IMR-90 (cell line): Measurements from ENCODE around the gene LIN28A.

Source experiments
- CTCF ChIP-seq: conservative IDR thresholded peaks from 2 replicates; pipeline ENCODE4 v1.5.1; 2012; ENCODE audit warnings: mild to moderate bottlenecking, low read depth, low read length, improper control_type of control experiment
- MAFK ChIP-seq: IDR thresholded peaks from 2 replicates; pipeline ENCODE4 v1.6.1; 2012; ENCODE audit warnings: low read depth, low read length, improper control_type of control experiment
- MAZ ChIP-seq: IDR thresholded peaks from 2 replicates; pipeline ENCODE4 v1.6.1; 2012; ENCODE audit warnings: low read depth, mild to moderate bottlenecking, low read length, improper control_type of control experiment, moderate library complexity, borderline replicate concordance
- POLR2A ChIP-seq: IDR thresholded peaks from 2 replicates; pipeline ENCODE4 v1.6.1; 2012; ENCODE audit warnings: mild to moderate bottlenecking, low read depth, low read length
- RAD21 ChIP-seq: IDR thresholded peaks from 2 replicates; pipeline ENCODE4 v1.6.1; 2012; ENCODE audit warnings: low read length, improper control_type of control experiment

GRCh38 chr1:26405281-26405915, 5.2 kb upstream of the LIN28A start:
- TF ChIP-seq POLR2A (no peak), CTCF (no peak), RAD21 (no peak), MAFK (no peak), MAZ (no peak)
